HG03135 (cell line): Measurements from ENCODE around the gene PARP3.

ENCODE experiments used
- ATAC-seq: cut with Tn5 transposase; IDR thresholded peaks from one replicate; pipeline ENCODE4 v1.9.1; 2021; ENCODE audit warnings: mild to moderate bottlenecking, moderate library complexity; ENCODE audit not compliant: unreplicated experiment

PARP3 gene

GRCh38 chr3:51947215-51947900 lies 5.2 kb downstream of the PARP3 start:
- no peak for ATAC-seq

- no peak for ATAC-seq
Observed at GRCh38 chr3:51948016-51948580, 5.9 kb downstream of the PARP3 start.

- ATAC-seq, result no peak
Observed at GRCh38 chr3:51949121-51949520, 7.0 kb downstream of the PARP3 start.

- no peak for ATAC-seq
Observed at GRCh38 chr3:51950899-51951298, 8.7 kb downstream of the PARP3 start.

- ATAC-seq, result no peak
Observed at GRCh38 chr3:51953445-51953844, 11.3 kb downstream of the PARP3 start.

GRCh38 chr3:51954105-51954504 lies 11.9 kb downstream of the PARP3 start:
- ATAC-seq, result no peak

GRCh38 chr3:51954713-51955112 lies 12.6 kb downstream of the PARP3 start:
- no peak for ATAC-seq

GRCh38 chr3:51955175-51955892 lies 13.2 kb downstream of the PARP3 start, which contains the start of gene GPR62:
GPR62 (plus strand) TSS chr3:51955381; CDS start chr3:51955653, 272 bp downstream.
- no peak for ATAC-seq

- no peak for ATAC-seq
Observed at GRCh38 chr3:51955893-51956770, 14.0 kb downstream of the PARP3 start.

- no peak for ATAC-seq
Observed at GRCh38 chr3:51957520-51958205, 15.5 kb downstream of the PARP3 start.

GRCh38 chr3:51958603-51959521 lies 16.7 kb downstream of the PARP3 start:
- ATAC-seq, result no peak

- ATAC-seq, result no peak
Observed at GRCh38 chr3:51959651-51960050, 17.5 kb downstream of the PARP3 start.

GRCh38 chr3:51960386-51960785 lies 18.2 kb downstream of the PARP3 start:
- ATAC-seq, result no peak

- no peak for ATAC-seq
Observed at GRCh38 chr3:51961011-51961410, 18.8 kb downstream of the PARP3 start.

- no peak for ATAC-seq
Observed at GRCh38 chr3:51961602-51962569, 19.7 kb downstream of the PARP3 start.

- ATAC-seq, result no peak
Observed at GRCh38 chr3:51962854-51963530, 20.8 kb downstream of the PARP3 start.

- no peak for ATAC-seq
Observed at GRCh38 chr3:51963951-51964451, 21.8 kb downstream of the PARP3 start.

- ATAC-seq, result no peak
Observed at GRCh38 chr3:51964521-51964920, 22.4 kb downstream of the PARP3 start.
